Thyroid gland (tissue), 4 donors: ENCODE results near the gene TRRAP.

Experiments used
- POLR2A ChIP-seq, 2 donors: fragments of 450-650 bp; IDR thresholded peaks; one replicate each; pipeline ENCODE4 v1.6.1; 2017; ENCODE audit warnings: antibody characterized with exemption in 2 of 2, mild to moderate bottlenecking in 2 of 2, moderate library complexity in 1 of 2
- TF ChIP-seq, protein P1 (sequence below), 6 experiments: fragments of 200-600 bp in 3 of 6; fragments of 450-650 bp in 3 of 6; sonication (generic) in 3 of 6; IDR thresholded peaks; one replicate each; pipeline ENCODE4 v1.5.1; 2016 to 2019; ENCODE audit warnings: antibody characterized with exemption in 6 of 6, mild to moderate bottlenecking in 2 of 6, inconsistent platforms in 1 of 6, moderate library complexity in 1 of 6

- TF ChIP-seq POLR2A (IDR thresholded peaks at IDR 0.05): no peak
- TF ChIP-seq, protein P1, sequence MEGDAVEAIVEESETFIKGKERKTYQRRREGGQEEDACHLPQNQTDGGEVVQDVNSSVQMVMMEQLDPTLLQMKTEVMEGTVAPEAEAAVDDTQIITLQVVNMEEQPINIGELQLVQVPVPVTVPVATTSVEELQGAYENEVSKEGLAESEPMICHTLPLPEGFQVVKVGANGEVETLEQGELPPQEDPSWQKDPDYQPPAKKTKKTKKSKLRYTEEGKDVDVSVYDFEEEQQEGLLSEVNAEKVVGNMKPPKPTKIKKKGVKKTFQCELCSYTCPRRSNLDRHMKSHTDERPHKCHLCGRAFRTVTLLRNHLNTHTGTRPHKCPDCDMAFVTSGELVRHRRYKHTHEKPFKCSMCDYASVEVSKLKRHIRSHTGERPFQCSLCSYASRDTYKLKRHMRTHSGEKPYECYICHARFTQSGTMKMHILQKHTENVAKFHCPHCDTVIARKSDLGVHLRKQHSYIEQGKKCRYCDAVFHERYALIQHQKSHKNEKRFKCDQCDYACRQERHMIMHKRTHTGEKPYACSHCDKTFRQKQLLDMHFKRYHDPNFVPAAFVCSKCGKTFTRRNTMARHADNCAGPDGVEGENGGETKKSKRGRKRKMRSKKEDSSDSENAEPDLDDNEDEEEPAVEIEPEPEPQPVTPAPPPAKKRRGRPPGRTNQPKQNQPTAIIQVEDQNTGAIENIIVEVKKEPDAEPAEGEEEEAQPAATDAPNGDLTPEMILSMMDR (IDR thresholded peaks at IDR 0.05): no peak
Observed at GRCh38 chr7:98982686-98983085, 104.4 kb downstream of the TRRAP start.
